Coronary artery (tissue), 2 donors: ENCODE results near the gene PIEZO1.

Experiments used
- DNase-seq: peaks from one replicate; pipeline ENCODE4 v3.0.0-alpha.2; 2017; ENCODE audit warnings: low spot score
- H3K27ac ChIP-seq, 2 donors: fragments of 200-600 bp; sonication (generic); one replicate each; pipeline ENCODE4 v1.5.1; 2016 to 2019
- H3K4me3 ChIP-seq: fragments of 200-600 bp; sonication (generic); 2 replicates; pipeline ENCODE4 v1.5.1; 2016; ENCODE audit warnings: mild to moderate bottlenecking, moderate library complexity
- TF ChIP-seq, protein P1 (sequence below): fragments of 200-600 bp; sonication (generic); IDR thresholded peaks from one replicate; pipeline ENCODE4 v1.5.1; 2019; ENCODE audit warnings: antibody characterized with exemption

Gene PIEZO1

GRCh38 chr16:88714420-88715302, 70.4 kb downstream of the PIEZO1 start:
- TF ChIP-seq, protein P1, sequence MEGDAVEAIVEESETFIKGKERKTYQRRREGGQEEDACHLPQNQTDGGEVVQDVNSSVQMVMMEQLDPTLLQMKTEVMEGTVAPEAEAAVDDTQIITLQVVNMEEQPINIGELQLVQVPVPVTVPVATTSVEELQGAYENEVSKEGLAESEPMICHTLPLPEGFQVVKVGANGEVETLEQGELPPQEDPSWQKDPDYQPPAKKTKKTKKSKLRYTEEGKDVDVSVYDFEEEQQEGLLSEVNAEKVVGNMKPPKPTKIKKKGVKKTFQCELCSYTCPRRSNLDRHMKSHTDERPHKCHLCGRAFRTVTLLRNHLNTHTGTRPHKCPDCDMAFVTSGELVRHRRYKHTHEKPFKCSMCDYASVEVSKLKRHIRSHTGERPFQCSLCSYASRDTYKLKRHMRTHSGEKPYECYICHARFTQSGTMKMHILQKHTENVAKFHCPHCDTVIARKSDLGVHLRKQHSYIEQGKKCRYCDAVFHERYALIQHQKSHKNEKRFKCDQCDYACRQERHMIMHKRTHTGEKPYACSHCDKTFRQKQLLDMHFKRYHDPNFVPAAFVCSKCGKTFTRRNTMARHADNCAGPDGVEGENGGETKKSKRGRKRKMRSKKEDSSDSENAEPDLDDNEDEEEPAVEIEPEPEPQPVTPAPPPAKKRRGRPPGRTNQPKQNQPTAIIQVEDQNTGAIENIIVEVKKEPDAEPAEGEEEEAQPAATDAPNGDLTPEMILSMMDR: no peak
- DNase-seq: no peak
- no peak overlapping the region for H3K27ac ChIP-seq
- no peak overlapping the region for H3K4me3 ChIP-seq

DNA sequence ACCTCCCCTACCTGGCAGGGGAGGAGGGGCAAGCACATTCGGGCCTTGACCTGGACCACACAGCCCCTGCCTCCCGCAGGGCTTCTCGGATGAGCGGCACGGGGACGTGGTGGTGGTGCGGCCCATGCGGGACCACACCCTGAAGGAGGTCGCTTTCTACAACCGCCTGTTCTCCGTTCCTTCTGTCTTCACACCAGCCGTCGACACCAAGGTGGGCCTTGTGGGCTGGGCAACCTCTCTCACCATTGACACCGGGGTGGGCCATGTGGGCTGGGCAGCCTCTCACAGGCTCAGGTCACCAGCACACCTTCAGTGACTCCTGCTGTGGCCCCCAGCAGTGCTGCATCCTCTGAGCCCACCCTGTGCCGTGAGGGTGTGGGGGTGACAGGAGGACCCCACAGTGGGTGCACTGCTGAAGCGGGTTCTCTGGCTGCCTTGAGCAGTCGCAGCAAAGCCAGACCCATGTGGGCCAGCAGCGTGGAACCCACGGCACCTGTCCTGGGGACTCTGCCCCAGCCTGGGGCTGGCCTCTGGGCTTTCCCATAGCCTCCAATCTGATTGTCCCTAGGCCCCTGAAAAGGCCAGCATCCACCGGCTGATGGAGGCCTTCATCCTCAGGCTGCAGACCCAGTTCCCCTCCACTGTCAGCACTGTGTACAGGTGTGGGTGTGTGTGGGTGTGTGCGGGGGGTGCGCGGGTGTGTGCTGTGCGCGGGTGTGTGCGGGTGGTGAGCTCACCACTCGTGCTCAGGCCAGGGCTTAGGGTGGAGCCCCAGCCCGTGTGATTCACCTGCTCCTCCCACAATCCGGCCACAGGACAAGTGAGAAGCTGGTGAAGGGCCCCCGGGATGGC, 71.2 kb downstream of the PIEZO1 start:
- Histone ChIP-seq H3K4me3 (no peak overlapping the region), H3K27ac (no peak overlapping the region)
- DNase-seq: no peak
- TF ChIP-seq, protein P1: no peak

- Histone ChIP-seq H3K4me3 (no peak overlapping the region), H3K27ac (no peak overlapping the region)
- DNase-seq: no peak
- TF ChIP-seq, protein P1: no peak
Observed at GRCh38 chr16:88713054-88713453, 72.0 kb downstream of the PIEZO1 start.

DNA sequence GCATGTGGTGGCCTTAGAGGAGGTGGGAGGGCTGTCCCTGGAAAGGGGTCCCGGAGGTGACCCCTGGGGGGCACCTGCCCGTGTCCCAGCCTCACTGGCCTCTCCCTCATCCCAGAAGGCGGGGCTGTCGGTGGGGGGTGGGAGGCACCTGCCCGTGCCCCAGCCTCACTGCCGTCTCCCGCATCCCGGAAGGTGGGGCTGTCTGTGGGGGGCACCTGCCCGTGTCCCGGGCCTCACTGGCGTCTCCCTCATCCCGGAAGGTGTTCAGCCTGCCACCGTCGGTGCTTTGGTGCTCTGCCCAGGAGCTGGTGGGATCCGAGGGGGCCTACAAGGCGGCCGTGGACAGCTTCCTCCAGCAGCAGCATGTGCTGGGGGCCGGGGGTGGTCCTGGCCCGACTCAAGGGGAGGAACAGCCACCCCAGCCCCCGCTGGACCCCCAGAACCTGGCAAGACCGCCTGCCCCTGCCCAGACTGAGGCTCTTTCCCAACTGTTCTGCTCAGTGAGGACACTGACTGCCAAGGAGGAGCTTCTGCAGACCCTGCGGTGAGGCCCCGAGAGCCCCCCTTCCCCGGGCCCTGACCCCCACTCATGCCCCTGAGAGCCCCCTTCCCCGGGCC, 72.5 kb downstream of the PIEZO1 start:
- DNase-seq: no peak
- Histone ChIP-seq H3K27ac (no peak overlapping the region), H3K4me3 (no peak overlapping the region)
- TF ChIP-seq, protein P1: no peak

- H3K4me3 ChIP-seq: no peak overlapping the region
- no peak for DNase-seq
- no peak overlapping the region for H3K27ac ChIP-seq
- TF ChIP-seq, protein P1: no peak
Observed at GRCh38 chr16:88711750-88712340, 73.2 kb downstream of the PIEZO1 start.

DNA sequence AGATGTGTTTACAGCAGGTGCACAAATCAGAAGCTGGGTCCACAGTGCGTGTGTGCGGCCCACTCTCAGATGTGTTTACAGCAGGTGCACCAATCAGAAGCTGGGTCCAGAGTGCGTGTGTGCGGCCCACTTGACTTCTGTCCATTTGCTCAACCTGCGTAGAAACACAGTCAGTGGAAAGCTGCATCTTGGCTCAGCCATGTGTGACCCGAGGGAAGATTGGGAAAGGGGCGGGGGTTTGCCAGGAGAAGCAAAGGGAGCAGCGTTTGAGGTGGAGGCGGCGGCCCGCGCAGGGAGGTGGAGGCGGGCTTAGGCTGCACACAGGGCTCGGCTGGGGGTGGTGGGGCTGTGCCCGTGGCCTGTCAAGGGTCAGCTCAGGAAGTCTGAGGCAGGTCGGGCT, 74.5 kb downstream of the PIEZO1 start:
- Histone ChIP-seq H3K4me3 (no peak overlapping the region), H3K27ac (no peak overlapping the region)
- no peak for DNase-seq
- TF ChIP-seq, protein P1: no peak
